ENCODE data around the gene C1orf174. TPM values are rescaled to one million over a fixed set of nuclear protein-coding genes. Genes with fewer than 3 reads are reported as not detected.

C1orf174 gene
- total RNA-seq, 1 experiment from 2014 or later = 21.1 TPM

DNA sequence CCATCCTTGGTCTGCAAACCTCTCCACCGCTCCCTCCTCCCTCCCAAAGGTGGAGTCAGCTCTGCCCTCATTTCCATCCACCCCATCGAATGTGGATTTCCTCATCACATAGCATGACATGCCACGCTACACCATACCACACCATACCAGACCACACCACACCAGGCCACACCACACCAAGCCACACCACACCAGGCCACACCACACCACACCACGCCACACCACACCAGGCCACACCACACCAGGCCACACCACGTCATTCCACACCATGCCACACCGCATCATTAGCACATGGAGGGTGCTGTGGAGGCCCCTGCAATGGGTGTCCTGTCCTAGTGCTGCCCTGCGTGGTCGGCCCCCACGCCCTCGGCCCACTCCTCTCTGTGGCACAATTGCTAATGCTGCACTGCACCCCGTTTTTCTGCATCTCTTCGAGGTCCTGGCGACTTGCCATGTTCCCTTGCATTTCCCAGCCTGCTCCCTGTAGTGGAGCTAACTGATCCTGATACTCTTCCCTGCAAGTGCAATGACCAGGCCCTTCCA is 31.5 kb downstream of the C1orf174 start:
- Histone ChIP-seq H3K23me2 (ENCODE audit: insufficient read length, low read depth, low read length, poor library complexity, severe bottlenecking) (no peaks in the 10 kb centered on the region), H3K23ac (ENCODE audit: insufficient read length, low read depth, low read length) (no peak overlapping the region), H3K4ac (ENCODE audit: low read depth, low read length) (no peak overlapping the region), H4K91ac (ENCODE audit: insufficient read length, low read depth, low read length) (no peak overlapping the region), H2BK20ac (ENCODE audit: low read depth, low read length, poor library complexity, severe bottlenecking) (no peak overlapping the region), H2BK12ac (ENCODE audit: insufficient read length, low read depth, low read length) (no peak overlapping the region), H3K4me2 (ENCODE audit: insufficient read depth, insufficient read length, low read length) (no peak overlapping the region), H3K79me2 (ENCODE audit: insufficient read depth, low read length) (no peaks in the 10 kb centered on the region), H3K9ac (ENCODE audit: extremely low read depth, insufficient read length, low read length) (no peak overlapping the region), H3K18ac (ENCODE audit: insufficient read length, low read depth, low read length) (no peak overlapping the region), H2BK15ac (ENCODE audit: low read depth, low read length) (no peak overlapping the region), H2AFZ (ENCODE audit: low read length) (no peak overlapping the region), H2AK5ac (ENCODE audit: insufficient read length, low read length) (no peak overlapping the region), H3K27me3 (ENCODE audit: insufficient read depth, low read length) (no peaks in the 10 kb centered on the region), H3K27ac (ENCODE audit: insufficient read length, low read depth, low read length) (no peak overlapping the region), H2BK120ac (ENCODE audit: low read depth, low read length, poor library complexity, severe bottlenecking) (no peak overlapping the region), H2BK5ac (ENCODE audit: insufficient read length, low read length) (no peak overlapping the region), H3K4me1 (ENCODE audit: insufficient read depth, low read length) (no peaks in the 10 kb centered on the region), H3K9me3 (ENCODE audit: control insufficient read depth, low read depth, low read length) (no peaks in the 10 kb centered on the region), H4K5ac (ENCODE audit: insufficient read length, low read depth, low read length) (no peak overlapping the region), H4K8ac (replicated peaks; ENCODE audit: insufficient read length, low read depth, low read length) (no peak overlapping the region), H3K79me1 (ENCODE audit: insufficient read depth, low read depth, low read length, poor library complexity, severe bottlenecking) (no peaks in the 10 kb centered on the region), H3K14ac (ENCODE audit: insufficient read depth, low read length) (no peak overlapping the region), H3T11ph (ENCODE audit: low read length) (no peak overlapping the region), H4K20me1 (ENCODE audit: control insufficient read depth, insufficient read depth, insufficient read length) (no peaks in the 10 kb centered on the region), H3K56ac (ENCODE audit: insufficient read length, low read depth, low read length) (no peak overlapping the region)
- no peak overlapping the region for H3K4me3 Mint-ChIP-seq
- peaks cover 9 to 17% (median 13%) of the 10 kb centered on the region in 3 experiments for H3K36me3 Mint-ChIP-seq (ENCODE audit: insufficient read depth in 1 of 3, low read depth in 3 of 3)
- no peak for DNase-seq
- WGBS (ENCODE audit: extremely low coverage, insufficient read length, low lambda C conversion rate) = no CpG with 5 or more reads among the region's 13 CpGs
- H3K27ac Mint-ChIP-seq = peak overlapping the region in 1 of 3 experiments; percentile 34; a peak in 1 of 7 replicates
- peaks cover 2 to 6% of the 10 kb centered on the region in 2 experiments; a peak in 3 of 4 replicates for H3K4me1 Mint-ChIP-seq
- TF ChIP-seq, protein P1, sequence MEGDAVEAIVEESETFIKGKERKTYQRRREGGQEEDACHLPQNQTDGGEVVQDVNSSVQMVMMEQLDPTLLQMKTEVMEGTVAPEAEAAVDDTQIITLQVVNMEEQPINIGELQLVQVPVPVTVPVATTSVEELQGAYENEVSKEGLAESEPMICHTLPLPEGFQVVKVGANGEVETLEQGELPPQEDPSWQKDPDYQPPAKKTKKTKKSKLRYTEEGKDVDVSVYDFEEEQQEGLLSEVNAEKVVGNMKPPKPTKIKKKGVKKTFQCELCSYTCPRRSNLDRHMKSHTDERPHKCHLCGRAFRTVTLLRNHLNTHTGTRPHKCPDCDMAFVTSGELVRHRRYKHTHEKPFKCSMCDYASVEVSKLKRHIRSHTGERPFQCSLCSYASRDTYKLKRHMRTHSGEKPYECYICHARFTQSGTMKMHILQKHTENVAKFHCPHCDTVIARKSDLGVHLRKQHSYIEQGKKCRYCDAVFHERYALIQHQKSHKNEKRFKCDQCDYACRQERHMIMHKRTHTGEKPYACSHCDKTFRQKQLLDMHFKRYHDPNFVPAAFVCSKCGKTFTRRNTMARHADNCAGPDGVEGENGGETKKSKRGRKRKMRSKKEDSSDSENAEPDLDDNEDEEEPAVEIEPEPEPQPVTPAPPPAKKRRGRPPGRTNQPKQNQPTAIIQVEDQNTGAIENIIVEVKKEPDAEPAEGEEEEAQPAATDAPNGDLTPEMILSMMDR (conservative IDR thresholded peaks at IDR 0.05) = no peak
- no peaks in the 10 kb centered on the region for H3K27me3 Mint-ChIP-seq (ENCODE audit: low read depth)
- H3K9me3 Mint-ChIP-seq = peaks cover 6 to 8% of the 10 kb centered on the region in 2 experiments; a peak in 4 of 5 replicates
